ENCODE data around the gene KIAA0408. TPM values are rescaled to one million over a fixed set of nuclear protein-coding genes. Genes with fewer than 3 reads are reported as not detected.
"Not testable (repeated sequence)": the region's sequence is repeated elsewhere in the genome, so short reads cannot be mapped to it uniquely, and the experiment has no call there.

Gene KIAA0408
- total RNA-seq, 1 donor from 2014 or later, result 18.5 TPM

DNA sequence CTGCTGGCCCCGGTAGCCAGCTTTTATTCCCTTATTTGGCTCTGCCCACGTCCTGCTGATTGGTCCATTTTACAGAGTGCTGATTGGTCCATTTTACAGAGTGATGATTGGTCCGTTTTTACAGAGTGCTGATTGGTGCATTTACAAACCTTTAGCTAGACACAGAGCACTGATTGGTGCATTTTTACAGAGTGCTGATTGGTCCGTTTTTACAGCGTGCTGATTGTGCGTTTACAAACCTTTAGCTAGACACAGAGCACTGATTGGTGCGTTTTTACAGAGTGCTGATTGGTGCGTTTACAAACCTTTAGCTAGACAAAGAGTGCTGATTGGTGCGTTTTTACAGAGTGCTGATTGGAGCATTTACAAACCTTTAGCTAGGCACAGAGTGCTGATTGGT, 30.6 kb downstream of the KIAA0408 start:
- H3K36me3 Mint-ChIP-seq (ENCODE audit: low read depth); DNase-seq (ENCODE audit: low spot score); H3K9me3 Mint-ChIP-seq; H3K27ac Mint-ChIP-seq; H3K4me3 Mint-ChIP-seq (ENCODE audit: low read depth); H3K27me3 Mint-ChIP-seq (ENCODE audit: low read depth); intact Hi-C loops (cut with micrococcal nuclease): not testable (repeated sequence)
- H3K4me1 Mint-ChIP-seq (ENCODE audit: low read depth), result peaks cover 12% of the 10 kb centered on the region

DNA sequence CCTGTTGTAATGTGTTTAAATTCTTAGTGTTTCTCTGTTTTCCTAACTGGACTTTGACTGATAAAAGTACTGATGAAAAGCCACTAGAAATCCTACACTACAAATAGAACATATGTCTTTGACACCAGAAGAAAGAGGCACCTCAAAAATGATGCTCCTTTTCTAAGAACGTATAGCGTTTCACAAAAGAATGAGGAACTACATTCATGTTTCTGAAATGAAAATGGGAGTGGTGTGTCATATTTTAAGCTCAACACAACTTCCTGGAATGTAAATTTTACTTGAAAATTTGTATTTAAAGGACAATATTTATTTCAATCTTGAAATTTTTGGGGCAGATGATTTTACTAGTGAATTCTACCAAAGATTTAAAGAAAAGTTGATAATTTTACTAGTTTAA, 35.3 kb downstream of the KIAA0408 start:
- Mint-ChIP-seq H3K27me3 (ENCODE audit: low read depth) (no peaks in the 10 kb centered on the region), H3K36me3 (ENCODE audit: low read depth) (no peaks in the 10 kb centered on the region), H3K4me1 (ENCODE audit: low read depth) (peaks cover 21% of the 10 kb centered on the region), H3K4me3 (ENCODE audit: low read depth) (no peak overlapping the region), H3K9me3 (no peaks in the 10 kb centered on the region), H3K27ac (peak overlapping the region; percentile 51)
- intact Hi-C loops (cut with micrococcal nuclease), result no loop called here
- DNase-seq (ENCODE audit: low spot score), result no peak

DNA sequence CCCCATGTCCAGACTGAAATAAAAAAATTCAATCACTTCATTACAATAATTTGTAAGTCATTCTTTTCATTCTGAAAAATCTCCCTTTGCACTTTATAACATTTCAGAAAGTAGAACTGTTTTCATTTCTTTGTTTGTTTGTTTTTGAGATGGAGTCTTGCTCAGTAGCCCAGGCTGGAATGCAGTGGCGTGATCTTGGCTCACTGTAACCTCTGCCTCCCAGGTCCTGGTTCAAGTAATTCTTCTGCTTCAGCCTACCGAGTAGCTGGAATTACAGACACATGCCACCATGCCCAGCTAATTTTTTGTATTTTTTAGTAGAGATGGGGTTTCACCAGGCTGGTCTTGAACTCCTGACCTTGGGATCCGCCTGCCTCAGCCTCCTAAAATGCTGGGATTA, 38.0 kb downstream of the KIAA0408 start:
- intact Hi-C loops (cut with micrococcal nuclease); DNase-seq (ENCODE audit: low spot score); H3K4me3 Mint-ChIP-seq (ENCODE audit: low read depth); H3K9me3 Mint-ChIP-seq; H3K27me3 Mint-ChIP-seq (ENCODE audit: low read depth); H3K27ac Mint-ChIP-seq; H3K36me3 Mint-ChIP-seq (ENCODE audit: low read depth): not testable (repeated sequence)
- H3K4me1 Mint-ChIP-seq (ENCODE audit: low read depth), result peaks cover 16% of the 10 kb centered on the region

DNA sequence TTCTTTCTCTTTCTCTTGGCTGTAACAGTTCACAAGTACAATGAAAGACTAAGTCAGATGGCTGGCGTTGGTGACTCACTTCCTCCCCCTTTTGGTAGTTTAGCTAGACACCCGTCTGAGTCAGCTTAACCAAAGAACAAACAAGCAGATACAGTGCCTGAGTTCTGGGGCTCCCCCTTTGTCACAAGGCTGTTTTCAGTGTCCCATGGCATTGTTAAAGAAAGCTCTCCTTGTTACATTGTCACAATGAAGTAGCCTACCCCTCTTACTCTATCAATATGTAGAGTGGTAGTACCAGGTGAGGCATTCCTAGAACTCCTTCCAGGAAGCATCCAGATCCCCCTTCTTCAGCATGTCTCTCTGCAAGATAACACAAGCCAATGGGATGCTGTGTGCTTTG, 38.6 kb downstream of the KIAA0408 start:
- H3K9me3 Mint-ChIP-seq, result no peaks in the 10 kb centered on the region
- no peaks in the 10 kb centered on the region for H3K36me3 Mint-ChIP-seq (ENCODE audit: low read depth)
- H3K27me3 Mint-ChIP-seq (ENCODE audit: low read depth), result no peaks in the 10 kb centered on the region
- H3K4me1 Mint-ChIP-seq (ENCODE audit: low read depth), result peaks cover 16% of the 10 kb centered on the region
- intact Hi-C loops (cut with micrococcal nuclease), result loop anchor here (1.0 kb wide), 6 partner anchors 36 to 129 kb away; partner anchors contain the start of gene ECHDC1
- DNase-seq (ENCODE audit: low spot score), result peak; percentile 74
- H3K4me3 Mint-ChIP-seq (ENCODE audit: low read depth), result no peak overlapping the region
- H3K27ac Mint-ChIP-seq, result peak overlapping the region; percentile 60

DNA sequence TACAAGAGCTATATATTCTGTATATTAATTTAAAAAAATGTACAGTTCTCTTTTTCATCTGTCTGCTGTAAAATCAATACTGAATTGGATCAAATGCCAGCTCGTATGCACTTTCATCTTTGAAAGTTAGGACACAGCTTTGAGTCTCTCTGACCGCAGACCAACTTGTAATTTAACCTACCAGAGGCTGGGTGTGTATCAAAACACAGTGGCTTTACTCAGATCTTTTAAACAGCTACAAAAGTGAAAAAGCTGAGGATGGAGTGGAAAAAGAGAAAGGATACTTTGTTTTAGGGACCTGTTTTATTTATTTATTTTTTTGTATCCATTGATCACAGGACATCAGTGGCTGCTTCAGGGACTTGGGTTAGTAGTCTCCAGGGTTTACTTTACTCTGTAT, 44.1 kb downstream of the KIAA0408 start:
- Mint-ChIP-seq H3K4me3 (ENCODE audit: low read depth) (no peak overlapping the region), H3K36me3 (ENCODE audit: low read depth) (no peaks in the 10 kb centered on the region), H3K9me3 (no peaks in the 10 kb centered on the region), H3K27ac (no peak overlapping the region), H3K4me1 (ENCODE audit: low read depth) (peaks cover 2% of the 10 kb centered on the region), H3K27me3 (ENCODE audit: low read depth) (no peaks in the 10 kb centered on the region)
- DNase-seq (ENCODE audit: low spot score), result no peak
- intact Hi-C loops (cut with micrococcal nuclease), result no loop called here

DNA sequence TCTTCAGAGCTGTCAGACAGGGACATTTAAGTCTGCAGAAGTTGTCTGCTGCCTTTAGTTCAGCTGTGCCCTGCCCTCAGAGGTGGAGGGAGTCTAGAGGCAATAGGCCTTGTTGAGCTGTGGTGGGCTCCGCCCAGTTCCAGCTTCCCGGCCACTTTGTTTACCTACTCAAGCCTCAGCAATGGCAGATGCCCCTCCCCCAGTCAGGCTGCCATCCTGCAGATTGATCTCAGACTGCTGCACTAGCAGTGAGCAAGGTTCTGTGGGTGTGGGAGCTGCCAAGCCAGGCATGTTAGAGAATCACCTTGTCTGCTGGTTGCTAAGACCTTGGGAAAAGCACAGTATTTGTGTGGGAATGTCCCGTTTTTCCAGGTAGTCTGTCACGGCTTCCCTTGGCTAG, 46.1 kb downstream of the KIAA0408 start:
- H3K4me1 Mint-ChIP-seq (ENCODE audit: low read depth); H3K36me3 Mint-ChIP-seq (ENCODE audit: low read depth); intact Hi-C loops (cut with micrococcal nuclease); H3K27ac Mint-ChIP-seq; H3K27me3 Mint-ChIP-seq (ENCODE audit: low read depth); H3K9me3 Mint-ChIP-seq; DNase-seq (ENCODE audit: low spot score); H3K4me3 Mint-ChIP-seq (ENCODE audit: low read depth): not testable (repeated sequence)

DNA sequence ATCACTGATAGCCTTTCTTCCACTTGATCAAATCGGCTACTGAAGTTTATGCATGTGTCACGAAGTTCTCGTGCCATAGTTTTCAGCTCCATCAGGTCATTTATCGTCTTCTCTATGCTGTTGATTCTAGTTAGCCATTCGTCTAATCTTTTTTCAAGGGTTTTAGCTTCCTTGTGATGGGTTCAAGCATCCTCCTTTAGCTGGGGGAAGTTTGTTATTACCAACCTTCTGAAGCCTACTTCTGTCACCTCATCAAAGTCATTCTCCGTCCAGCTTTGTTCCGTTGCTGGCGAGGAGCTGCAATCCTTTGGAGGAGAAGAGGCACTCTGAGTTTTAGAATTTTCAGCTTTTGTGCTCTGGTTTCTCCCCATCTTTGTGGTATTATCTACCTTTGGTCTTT, 47.2 kb downstream of the KIAA0408 start:
- H3K9me3 Mint-ChIP-seq; H3K4me3 Mint-ChIP-seq (ENCODE audit: low read depth); DNase-seq (ENCODE audit: low spot score); H3K27ac Mint-ChIP-seq; H3K4me1 Mint-ChIP-seq (ENCODE audit: low read depth); H3K36me3 Mint-ChIP-seq (ENCODE audit: low read depth); H3K27me3 Mint-ChIP-seq (ENCODE audit: low read depth); intact Hi-C loops (cut with micrococcal nuclease): not testable (repeated sequence)

Other genes with a start within 250 kb of the KIAA0408 start
- gene RNF146, start 192.5 kb downstream of the KIAA0408 start, total RNA-seq, result 18.7 and 19.1 TPM in 2 replicates
- gene ECHDC1, start 115.8 kb downstream of the KIAA0408 start, total RNA-seq, result 60.9 and 61.6 TPM in 2 replicates
- not detected in 2 replicates for gene C6orf58, start 117.8 kb upstream of the KIAA0408 start, total RNA-seq

All from activated T-helper 2 cell treated with anti-CD3 and anti-CD28 coated beads, Interferon-gamma antibody, Interleukin-2, Interleukin-4, amounts not matched to agents 10 μg/mL and 5 μg/mL and 100 μg/mL, durations not matched to agents 14 hours and 24 hours and 36 hours (primary cell).